WTC11 (cell line): Measurements from ENCODE around the gene CFDP1. TPM values are rescaled to one million over a fixed set of nuclear protein-coding genes. Genes with fewer than 3 reads are reported as not detected.

Source experiments
- ATAC-seq: fragments of 200-7000 bp; cut with Tn5 transposase; 2 replicates; pipeline ENCODE4 v1.10.0; 2021; ENCODE audit warnings: mild to moderate bottlenecking, moderate library complexity
- CTCF ChIA-PET: fragments of 300-600 bp; sonication (Branson Sonifier 250); formaldehyde crosslinking; loops from one replicate; lab custom pipeline; 2021; ENCODE audit warnings: antibody characterized with exemption; lab: Charles Lee
- POLR2A ChIA-PET: fragments of 350-600 bp; sonication (Branson Sonifier 250); formaldehyde crosslinking; loops from one replicate; lab custom pipeline; 2021; ENCODE audit warnings: antibody characterized with exemption; lab: Charles Lee
- DNase-seq: peaks from one replicate; pipeline ENCODE4 v3.0.0; 2021; ENCODE audit warnings: low spot score
- H3K27ac Mint-ChIP-seq: 2 replicates; pipeline ENCODE4 v1.8.0; 2021; ENCODE audit warnings: mixed read lengths
- H3K27me3 Mint-ChIP-seq: 2 replicates; pipeline ENCODE4 v1.8.0; 2021; ENCODE audit warnings: low read depth, mild to moderate bottlenecking, moderate library complexity, mixed read lengths
- H3K36me3 Mint-ChIP-seq: 2 replicates; pipeline ENCODE4 v1.8.0; 2021; ENCODE audit warnings: mixed read lengths
- H3K4me1 Mint-ChIP-seq: 2 replicates; pipeline ENCODE4 v1.8.0; 2022; ENCODE audit warnings: mixed read lengths
- H3K4me3 Mint-ChIP-seq: 2 replicates; pipeline ENCODE4 v1.8.0; 2021; ENCODE audit warnings: mild to moderate bottlenecking, moderate library complexity, mixed read lengths
- H3K9me3 Mint-ChIP-seq: 2 replicates; pipeline ENCODE4 v1.8.0; 2021; ENCODE audit warnings: mixed read lengths
- CREM ChIP-seq: sonication (generic); formaldehyde crosslinking; IDR thresholded peaks from 2 replicates; pipeline ENCODE4 v1.8.1; 2022; ENCODE audit warnings: mild to moderate bottlenecking, missing genetic modification reagents, moderate library complexity
- GABPB1 ChIP-seq: sonication (generic); formaldehyde crosslinking; IDR thresholded peaks from 2 replicates; pipeline ENCODE4 v1.8.1; 2023; ENCODE audit warnings: mild to moderate bottlenecking, missing genetic modification reagents
- ZBTB21 ChIP-seq: sonication (generic); formaldehyde crosslinking; IDR thresholded peaks from 2 replicates; pipeline ENCODE4 v1.8.1; 2023; ENCODE audit warnings: mild to moderate bottlenecking, missing genetic modification reagents, borderline replicate concordance
- ZNF219 ChIP-seq: sonication (generic); formaldehyde crosslinking; IDR thresholded peaks from 2 replicates; pipeline ENCODE4 v1.8.0; 2023; ENCODE audit warnings: missing genetic modification reagents, mild to moderate bottlenecking, borderline replicate concordance
- total RNA-seq: library from RNA; stranded (reverse); gene quantifications from 3 replicates; pipeline ENCODE4 v1.2.3, GENCODE V29; 2021
- TF ChIP-seq, protein P1 (sequence below): fragments of 250-450 bp; sonication (Bioruptor Pico); IDR thresholded peaks from 2 replicates; pipeline ENCODE4 v1.9.0; 2021; ENCODE audit warnings: mild to moderate bottlenecking
- TF ChIP-seq, protein P2 (sequence below): sonication (generic); formaldehyde crosslinking; IDR thresholded peaks from 2 replicates; pipeline ENCODE4 v1.8.1; 2023; ENCODE audit warnings: mild to moderate bottlenecking, missing genetic modification reagents
- TF ChIP-seq, protein P3 (sequence below): sonication (generic); formaldehyde crosslinking; IDR thresholded peaks from 2 replicates; pipeline ENCODE4 v1.8.1; 2022; ENCODE audit warnings: mild to moderate bottlenecking, moderate library complexity, missing genetic modification reagents
- TF ChIP-seq, protein P4 (sequence below): sonication (generic); formaldehyde crosslinking; IDR thresholded peaks from 2 replicates; pipeline ENCODE4 v1.8.0; 2022; ENCODE audit warnings: mild to moderate bottlenecking, missing genetic modification reagents
- TF ChIP-seq, protein P5 (sequence below): sonication (generic); formaldehyde crosslinking; IDR thresholded peaks from 2 replicates; pipeline ENCODE4 v1.8.1; 2023; ENCODE audit warnings: mild to moderate bottlenecking, moderate library complexity, missing genetic modification reagents
- TF ChIP-seq, protein P6 (sequence below): sonication (generic); formaldehyde crosslinking; IDR thresholded peaks from 2 replicates; pipeline ENCODE4 v1.8.0; 2023; ENCODE audit warnings: mild to moderate bottlenecking, missing genetic modification reagents
- TF ChIP-seq, protein P7 (sequence below): sonication (generic); formaldehyde crosslinking; IDR thresholded peaks from 2 replicates; pipeline ENCODE4 v1.8.1; 2022; ENCODE audit warnings: mild to moderate bottlenecking, missing genetic modification reagents, moderate library complexity, borderline replicate concordance

The CFDP1 gene
- total RNA-seq, 1 experiment from 2014 or later, result 79.2 TPM

DNA sequence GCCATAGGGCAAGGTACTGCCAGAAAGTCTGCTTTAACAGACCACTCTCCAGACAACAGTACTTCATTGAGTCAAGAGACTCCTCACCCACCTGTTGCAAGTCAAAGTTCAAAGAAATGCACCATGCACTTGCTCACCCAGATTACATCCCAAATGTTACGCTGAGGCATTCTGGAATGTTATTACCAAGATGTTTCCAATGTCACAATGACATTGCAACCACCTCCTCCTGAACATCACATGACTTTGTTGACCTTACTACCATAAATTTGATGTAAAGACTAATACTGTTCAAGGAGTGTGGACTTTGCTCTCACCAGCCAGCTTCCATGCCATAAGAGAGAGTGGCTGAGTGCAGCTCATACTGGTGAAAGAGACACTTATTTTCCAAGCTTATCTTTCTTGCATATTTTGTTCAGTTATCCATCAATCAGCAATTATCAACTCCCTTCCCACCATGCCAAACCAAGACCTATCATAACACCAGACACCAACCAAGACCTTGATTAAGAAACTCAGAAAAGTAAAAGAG is 123.3 kb downstream of the CFDP1 start:
- Mint-ChIP-seq H3K27ac (no peak overlapping the region), H3K36me3 (peaks cover 7% of the 10 kb centered on the region)
- CTCF ChIA-PET, result no interaction called here
- no peak for TF ChIP-seq ZNF219 (CRISPR knock-in tag)
- TF ChIP-seq, protein P1, sequence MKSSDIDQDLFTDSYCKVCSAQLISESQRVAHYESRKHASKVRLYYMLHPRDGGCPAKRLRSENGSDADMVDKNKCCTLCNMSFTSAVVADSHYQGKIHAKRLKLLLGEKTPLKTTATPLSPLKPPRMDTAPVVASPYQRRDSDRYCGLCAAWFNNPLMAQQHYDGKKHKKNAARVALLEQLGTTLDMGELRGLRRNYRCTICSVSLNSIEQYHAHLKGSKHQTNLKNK (CRISPR knock-in tag), result no peak
- TF ChIP-seq GABPB1, result peak; percentile 81
- TF ChIP-seq, all 79 proteins: peak for 1
- H3K4me3 Mint-ChIP-seq, result no peak overlapping the region
- ATAC-seq, result no peak
- H3K9me3 Mint-ChIP-seq, result no peaks in the 10 kb centered on the region
- POLR2A ChIA-PET, result no interaction called here
- DNase-seq, result no peak
- H3K27me3 Mint-ChIP-seq, result no peaks in the 10 kb centered on the region
- H3K4me1 Mint-ChIP-seq, result peaks cover 9% of the 10 kb centered on the region; the same call in 1 of the 2 replicates

DNA sequence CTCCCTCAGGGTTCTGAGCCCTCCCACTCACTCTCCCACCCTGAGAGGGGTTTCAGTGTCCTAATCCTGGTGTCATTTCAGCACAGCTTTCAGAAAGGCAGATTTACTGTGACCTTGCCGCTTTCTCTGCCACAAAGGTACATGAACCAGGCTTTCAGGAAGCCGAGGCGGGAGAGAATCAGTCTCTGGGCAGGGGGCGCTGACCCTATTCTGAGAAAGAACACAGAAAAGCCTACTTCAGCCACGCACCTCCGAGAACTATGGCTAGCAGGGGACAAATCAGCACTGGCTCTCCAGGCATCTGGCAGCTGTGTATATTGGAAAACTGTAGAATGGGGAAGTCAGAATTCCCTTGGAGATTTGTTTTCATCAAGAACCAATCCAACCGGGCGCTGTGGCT is 124.1 kb downstream of the CFDP1 start:
- H3K9me3 Mint-ChIP-seq, result no peaks in the 10 kb centered on the region
- POLR2A ChIA-PET, result no interaction called here
- peak overlapping the region; percentile 14; the same call in 1 of the 2 replicates for H3K27ac Mint-ChIP-seq
- DNase-seq, result no peak
- peak; percentile 57 for ATAC-seq
- no peaks in the 10 kb centered on the region; the same call in 1 of the 2 replicates for H3K27me3 Mint-ChIP-seq
- CTCF ChIA-PET, result interaction anchor here (1.4 kb wide), 1 partner anchor 75 kb away, joined by 4 read pairs; no protein-coding TSS in a partner anchor
- no peak overlapping the region for H3K4me3 Mint-ChIP-seq
- no peak for TF ChIP-seq CREM
- TF ChIP-seq, protein P2, sequence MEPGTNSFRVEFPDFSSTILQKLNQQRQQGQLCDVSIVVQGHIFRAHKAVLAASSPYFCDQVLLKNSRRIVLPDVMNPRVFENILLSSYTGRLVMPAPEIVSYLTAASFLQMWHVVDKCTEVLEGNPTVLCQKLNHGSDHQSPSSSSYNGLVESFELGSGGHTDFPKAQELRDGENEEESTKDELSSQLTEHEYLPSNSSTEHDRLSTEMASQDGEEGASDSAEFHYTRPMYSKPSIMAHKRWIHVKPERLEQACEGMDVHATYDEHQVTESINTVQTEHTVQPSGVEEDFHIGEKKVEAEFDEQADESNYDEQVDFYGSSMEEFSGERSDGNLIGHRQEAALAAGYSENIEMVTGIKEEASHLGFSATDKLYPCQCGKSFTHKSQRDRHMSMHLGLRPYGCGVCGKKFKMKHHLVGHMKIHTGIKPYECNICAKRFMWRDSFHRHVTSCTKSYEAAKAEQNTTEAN (CRISPR knock-in tag), result no peak
- TF ChIP-seq, protein P3, sequence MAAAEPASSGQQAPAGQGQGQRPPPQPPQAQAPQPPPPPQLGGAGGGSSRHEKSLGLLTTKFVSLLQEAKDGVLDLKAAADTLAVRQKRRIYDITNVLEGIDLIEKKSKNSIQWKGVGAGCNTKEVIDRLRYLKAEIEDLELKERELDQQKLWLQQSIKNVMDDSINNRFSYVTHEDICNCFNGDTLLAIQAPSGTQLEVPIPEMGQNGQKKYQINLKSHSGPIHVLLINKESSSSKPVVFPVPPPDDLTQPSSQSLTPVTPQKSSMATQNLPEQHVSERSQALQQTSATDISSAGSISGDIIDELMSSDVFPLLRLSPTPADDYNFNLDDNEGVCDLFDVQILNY (CRISPR knock-in tag), result no peak
- TF ChIP-seq, protein P4, sequence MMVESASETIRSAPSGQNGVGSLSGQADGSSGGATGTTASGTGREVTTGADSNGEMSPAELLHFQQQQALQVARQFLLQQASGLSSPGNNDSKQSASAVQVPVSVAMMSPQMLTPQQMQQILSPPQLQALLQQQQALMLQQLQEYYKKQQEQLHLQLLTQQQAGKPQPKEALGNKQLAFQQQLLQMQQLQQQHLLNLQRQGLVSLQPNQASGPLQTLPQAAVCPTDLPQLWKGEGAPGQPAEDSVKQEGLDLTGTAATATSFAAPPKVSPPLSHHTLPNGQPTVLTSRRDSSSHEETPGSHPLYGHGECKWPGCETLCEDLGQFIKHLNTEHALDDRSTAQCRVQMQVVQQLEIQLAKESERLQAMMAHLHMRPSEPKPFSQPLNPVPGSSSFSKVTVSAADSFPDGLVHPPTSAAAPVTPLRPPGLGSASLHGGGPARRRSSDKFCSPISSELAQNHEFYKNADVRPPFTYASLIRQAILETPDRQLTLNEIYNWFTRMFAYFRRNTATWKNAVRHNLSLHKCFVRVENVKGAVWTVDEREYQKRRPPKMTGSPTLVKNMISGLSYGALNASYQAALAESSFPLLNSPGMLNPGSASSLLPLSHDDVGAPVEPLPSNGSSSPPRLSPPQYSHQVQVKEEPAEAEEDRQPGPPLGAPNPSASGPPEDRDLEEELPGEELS (CRISPR knock-in tag), result no peak
- TF ChIP-seq, protein P5, sequence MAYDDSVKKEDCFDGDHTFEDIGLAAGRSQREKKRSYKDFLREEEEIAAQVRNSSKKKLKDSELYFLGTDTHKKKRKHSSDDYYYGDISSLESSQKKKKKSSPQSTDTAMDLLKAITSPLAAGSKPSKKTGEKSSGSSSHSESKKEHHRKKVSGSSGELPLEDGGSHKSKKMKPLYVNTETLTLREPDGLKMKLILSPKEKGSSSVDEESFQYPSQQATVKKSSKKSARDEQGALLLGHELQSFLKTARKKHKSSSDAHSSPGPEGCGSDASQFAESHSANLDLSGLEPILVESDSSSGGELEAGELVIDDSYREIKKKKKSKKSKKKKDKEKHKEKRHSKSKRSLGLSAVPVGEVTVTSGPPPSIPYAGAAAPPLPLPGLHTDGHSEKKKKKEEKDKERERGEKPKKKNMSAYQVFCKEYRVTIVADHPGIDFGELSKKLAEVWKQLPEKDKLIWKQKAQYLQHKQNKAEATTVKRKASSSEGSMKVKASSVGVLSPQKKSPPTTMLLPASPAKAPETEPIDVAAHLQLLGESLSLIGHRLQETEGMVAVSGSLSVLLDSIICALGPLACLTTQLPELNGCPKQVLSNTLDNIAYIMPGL (CRISPR knock-in tag), result no peak
- TF ChIP-seq, protein P6, sequence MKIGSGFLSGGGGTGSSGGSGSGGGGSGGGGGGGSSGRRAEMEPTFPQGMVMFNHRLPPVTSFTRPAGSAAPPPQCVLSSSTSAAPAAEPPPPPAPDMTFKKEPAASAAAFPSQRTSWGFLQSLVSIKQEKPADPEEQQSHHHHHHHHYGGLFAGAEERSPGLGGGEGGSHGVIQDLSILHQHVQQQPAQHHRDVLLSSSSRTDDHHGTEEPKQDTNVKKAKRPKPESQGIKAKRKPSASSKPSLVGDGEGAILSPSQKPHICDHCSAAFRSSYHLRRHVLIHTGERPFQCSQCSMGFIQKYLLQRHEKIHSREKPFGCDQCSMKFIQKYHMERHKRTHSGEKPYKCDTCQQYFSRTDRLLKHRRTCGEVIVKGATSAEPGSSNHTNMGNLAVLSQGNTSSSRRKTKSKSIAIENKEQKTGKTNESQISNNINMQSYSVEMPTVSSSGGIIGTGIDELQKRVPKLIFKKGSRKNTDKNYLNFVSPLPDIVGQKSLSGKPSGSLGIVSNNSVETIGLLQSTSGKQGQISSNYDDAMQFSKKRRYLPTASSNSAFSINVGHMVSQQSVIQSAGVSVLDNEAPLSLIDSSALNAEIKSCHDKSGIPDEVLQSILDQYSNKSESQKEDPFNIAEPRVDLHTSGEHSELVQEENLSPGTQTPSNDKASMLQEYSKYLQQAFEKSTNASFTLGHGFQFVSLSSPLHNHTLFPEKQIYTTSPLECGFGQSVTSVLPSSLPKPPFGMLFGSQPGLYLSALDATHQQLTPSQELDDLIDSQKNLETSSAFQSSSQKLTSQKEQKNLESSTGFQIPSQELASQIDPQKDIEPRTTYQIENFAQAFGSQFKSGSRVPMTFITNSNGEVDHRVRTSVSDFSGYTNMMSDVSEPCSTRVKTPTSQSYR (CRISPR knock-in tag), result no peak
- peaks cover 14% of the 10 kb centered on the region for H3K36me3 Mint-ChIP-seq
- H3K4me1 Mint-ChIP-seq, result peaks cover 9% of the 10 kb centered on the region; the same call in 1 of the 2 replicates

DNA sequence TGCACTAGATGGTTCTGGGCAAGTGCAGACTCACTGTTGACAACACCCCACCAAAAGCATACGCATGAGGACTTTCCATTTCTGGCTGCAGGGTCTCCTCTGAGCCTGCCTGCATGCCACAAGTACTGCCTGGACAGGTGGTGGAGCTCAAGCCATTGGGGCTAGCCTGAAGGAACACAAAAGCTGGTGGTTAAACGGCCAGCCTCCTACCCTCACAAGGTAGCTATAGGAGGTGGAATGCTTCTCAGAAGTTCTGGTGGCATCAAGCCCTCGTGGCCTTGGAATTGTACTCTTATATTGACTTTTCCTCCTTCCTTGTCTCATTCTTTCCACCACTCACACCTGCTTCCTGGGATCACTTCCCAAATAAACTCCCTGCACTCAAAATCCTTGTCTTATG is 125.3 kb downstream of the CFDP1 start:
- Mint-ChIP-seq H3K9me3 (no peaks in the 10 kb centered on the region), H3K27ac (0 out of 2 replicates have a peak overlapping the region, but pooled peaks have one; percentile 53), H3K4me3 (no peak overlapping the region), H3K36me3 (peaks cover 19% of the 10 kb centered on the region), H3K27me3 (no peaks in the 10 kb centered on the region; the same call in 1 of the 2 replicates), H3K4me1 (peaks cover 9% of the 10 kb centered on the region; the same call in 1 of the 2 replicates)
- POLR2A ChIA-PET, result interaction anchor here (0.6 kb wide), 1 partner anchor 130 kb away, joined by 3 read pairs; no protein-coding TSS in a partner anchor
- DNase-seq (no peak), ATAC-seq (no peak)
- TF ChIP-seq, protein P7, sequence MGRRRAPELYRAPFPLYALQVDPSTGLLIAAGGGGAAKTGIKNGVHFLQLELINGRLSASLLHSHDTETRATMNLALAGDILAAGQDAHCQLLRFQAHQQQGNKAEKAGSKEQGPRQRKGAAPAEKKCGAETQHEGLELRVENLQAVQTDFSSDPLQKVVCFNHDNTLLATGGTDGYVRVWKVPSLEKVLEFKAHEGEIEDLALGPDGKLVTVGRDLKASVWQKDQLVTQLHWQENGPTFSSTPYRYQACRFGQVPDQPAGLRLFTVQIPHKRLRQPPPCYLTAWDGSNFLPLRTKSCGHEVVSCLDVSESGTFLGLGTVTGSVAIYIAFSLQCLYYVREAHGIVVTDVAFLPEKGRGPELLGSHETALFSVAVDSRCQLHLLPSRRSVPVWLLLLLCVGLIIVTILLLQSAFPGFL, result no peak
- no peak for TF ChIP-seq ZBTB21 (CRISPR knock-in tag)
- CTCF ChIA-PET, result interaction anchor here (1.0 to 1.4 kb wide), 2 partner anchors 74 to 77 kb away, joined by 3 to 4 read pairs; no protein-coding TSS in a partner anchor
